ENCODE results near the gene STK32C.
"Not testable (repeated sequence)": the region's sequence is repeated elsewhere in the genome, so short reads cannot be mapped to it uniquely, and the experiment has no call there.

DNA sequence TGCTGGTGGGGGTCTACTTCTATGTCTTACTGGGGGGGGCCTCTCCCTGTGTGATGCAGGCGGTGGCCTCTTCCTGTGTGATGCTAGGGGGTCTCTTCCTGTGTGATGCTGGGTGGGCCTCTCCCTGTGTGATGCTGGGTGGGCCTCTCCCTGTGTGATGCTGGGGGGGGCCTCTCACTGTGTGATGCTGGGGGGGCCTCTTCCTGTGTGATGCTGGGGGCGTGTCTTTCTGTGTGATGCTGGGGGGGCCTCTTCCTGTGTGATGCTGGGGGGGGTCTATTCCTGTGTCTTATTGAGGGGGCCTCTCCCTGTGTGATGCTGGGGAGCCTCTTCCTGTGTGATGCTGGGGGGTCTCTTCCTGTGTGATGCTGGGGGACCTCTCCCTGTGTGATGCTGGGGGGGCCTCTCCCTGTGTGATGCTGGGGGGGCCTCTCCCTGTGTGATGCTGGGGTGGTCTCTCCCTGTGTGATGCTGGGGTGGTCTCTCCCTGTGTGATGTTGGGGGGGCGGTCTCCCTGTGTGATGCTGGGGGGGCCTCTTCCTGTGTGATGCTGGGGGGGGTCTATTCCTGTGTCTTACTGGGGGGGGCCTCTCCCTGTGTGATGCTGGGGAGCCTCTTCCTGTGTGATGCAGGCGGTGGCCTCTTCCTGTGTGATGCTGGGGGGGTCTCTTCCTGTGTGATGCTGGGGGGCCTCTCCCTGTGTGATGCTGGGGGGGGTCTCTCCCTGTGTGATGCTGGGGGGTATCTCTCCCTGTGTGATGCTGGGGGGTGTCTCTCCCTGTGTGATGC lies 146.7 kb downstream of the STK32C start:
- TF ChIP-seq, protein P1, sequence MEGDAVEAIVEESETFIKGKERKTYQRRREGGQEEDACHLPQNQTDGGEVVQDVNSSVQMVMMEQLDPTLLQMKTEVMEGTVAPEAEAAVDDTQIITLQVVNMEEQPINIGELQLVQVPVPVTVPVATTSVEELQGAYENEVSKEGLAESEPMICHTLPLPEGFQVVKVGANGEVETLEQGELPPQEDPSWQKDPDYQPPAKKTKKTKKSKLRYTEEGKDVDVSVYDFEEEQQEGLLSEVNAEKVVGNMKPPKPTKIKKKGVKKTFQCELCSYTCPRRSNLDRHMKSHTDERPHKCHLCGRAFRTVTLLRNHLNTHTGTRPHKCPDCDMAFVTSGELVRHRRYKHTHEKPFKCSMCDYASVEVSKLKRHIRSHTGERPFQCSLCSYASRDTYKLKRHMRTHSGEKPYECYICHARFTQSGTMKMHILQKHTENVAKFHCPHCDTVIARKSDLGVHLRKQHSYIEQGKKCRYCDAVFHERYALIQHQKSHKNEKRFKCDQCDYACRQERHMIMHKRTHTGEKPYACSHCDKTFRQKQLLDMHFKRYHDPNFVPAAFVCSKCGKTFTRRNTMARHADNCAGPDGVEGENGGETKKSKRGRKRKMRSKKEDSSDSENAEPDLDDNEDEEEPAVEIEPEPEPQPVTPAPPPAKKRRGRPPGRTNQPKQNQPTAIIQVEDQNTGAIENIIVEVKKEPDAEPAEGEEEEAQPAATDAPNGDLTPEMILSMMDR (IDR thresholded peaks at IDR 0.05): not testable (repeated sequence)
- not testable (repeated sequence) for TF ChIP-seq POLR2AphosphoS5, POLR2A (IDR thresholded peaks at IDR 0.05)

Data from upper lobe of left lung (tissue), 4 donors.